Suprapubic skin (tissue), 4 donors: Measurements from ENCODE around the gene RTL9. TPM values are rescaled to one million over a fixed set of nuclear protein-coding genes. Genes with fewer than 3 reads are reported as not detected.
A peak's percentile ranks its signal among the peaks of the same experiment; 100 is the strongest.

Source experiments
- DNase-seq, 2 donors: peaks; one replicate each; pipeline ENCODE4 v3.0.0-alpha.2; 2019; ENCODE audit warnings: low spot score in 2 of 2
- H3K27ac ChIP-seq: fragments of 200-600 bp; sonication (generic); one replicate; pipeline ENCODE4 v1.5.1; 2019
- H3K27me3 ChIP-seq: fragments of 200-600 bp; sonication (generic); one replicate; pipeline ENCODE4 v1.5.1; 2019
- H3K36me3 ChIP-seq: fragments of 200-600 bp; sonication (generic); one replicate; pipeline ENCODE4 v1.5.1; 2019
- H3K4me1 ChIP-seq: fragments of 200-600 bp; sonication (generic); one replicate; pipeline ENCODE4 v1.5.1; 2019
- H3K4me3 ChIP-seq: fragments of 200-600 bp; sonication (generic); one replicate; pipeline ENCODE4 v1.5.1; 2019; ENCODE audit warnings: mild to moderate bottlenecking
- H3K9me3 ChIP-seq: fragments of 200-600 bp; sonication (generic); one replicate; pipeline ENCODE4 v1.5.1; 2019
- CTCF ChIP-seq, 2 donors: fragments of 200-600 bp in 1 of 2; fragments of 450-650 bp in 1 of 2; sonication (generic) in 1 of 2; IDR thresholded peaks; one replicate each; pipeline ENCODE4 v1.5.1; 2016 to 2019; ENCODE audit warnings: antibody characterized with exemption in 2 of 2, mild to moderate bottlenecking in 1 of 2, moderate library complexity in 1 of 2
- EP300 ChIP-seq: sonication (generic); formaldehyde crosslinking; IDR thresholded peaks from one replicate; pipeline ENCODE4 v1.6.1; 2017; ENCODE audit warnings: antibody characterized with exemption
- POLR2A ChIP-seq, 2 donors: fragments of 450-650 bp; IDR thresholded peaks; one replicate each; pipeline ENCODE4 v1.6.1; 2017; ENCODE audit warnings: antibody characterized with exemption in 2 of 2, mild to moderate bottlenecking in 2 of 2, moderate library complexity in 2 of 2
- POLR2AphosphoS5 ChIP-seq, 3 donors: sonication (generic); formaldehyde crosslinking; IDR thresholded peaks; one replicate each; pipeline ENCODE4 v1.6.1; 2017; ENCODE audit warnings: antibody characterized with exemption in 3 of 3
- WGBS: methylation state at CpG from one replicate; pipeline ENCODE4 v1.1.5; 2018; 5-methylcytosine and 5-hydroxymethylcytosine counted together
- total RNA-seq, 4 donors: library from RNA; depleted of rRNA; stranded (reverse); fragments of >200 nt; gene quantifications; one replicate each; pipeline ENCODE4 v1.1.0, GENCODE V29; 2016

RTL9 gene
- total RNA-seq, 4 donors from 2014 or later: 0.16 TPM; not detected in 3

GRCh38 chrX:110316351-110317060 is 42.1 kb upstream of the RTL9 start:
- TF ChIP-seq POLR2A (IDR thresholded peaks at IDR 0.05) (no peak), EP300 (no peak), CTCF (IDR thresholded peaks at IDR 0.05) (no peak), POLR2AphosphoS5 (IDR thresholded peaks at IDR 0.05) (no peak)
- 44% methylated on average over 12 of the region's 12 CpGs for WGBS
- Histone ChIP-seq H3K4me1 (peaks cover 8% of the 10 kb centered on the region), H3K36me3 (no peaks in the 10 kb centered on the region), H3K4me3 (peak overlapping the region; percentile 76), H3K27ac (no peak overlapping the region), H3K27me3 (no peaks in the 10 kb centered on the region), H3K9me3 (no peaks in the 10 kb centered on the region)
- DNase-seq: no peak

GRCh38 chrX:110317061-110317819 is 41.4 kb upstream of the RTL9 start:
- TF ChIP-seq POLR2A (IDR thresholded peaks at IDR 0.05) (no peak), POLR2AphosphoS5 (IDR thresholded peaks at IDR 0.05) (no peak), CTCF (IDR thresholded peaks at IDR 0.05) (no peak)
- Histone ChIP-seq H3K9me3 (no peaks in the 10 kb centered on the region), H3K27ac (peak overlapping the region; percentile 92), H3K4me3 (peak overlapping the region; percentile 76), H3K27me3 (no peaks in the 10 kb centered on the region), H3K36me3 (no peaks in the 10 kb centered on the region), H3K4me1 (peaks cover 8% of the 10 kb centered on the region)
- peak; percentile 62 to 72 for DNase-seq
- 42% methylated on average over 29 of the region's 40 CpGs for WGBS

- peaks cover 8% of the 10 kb centered on the region for H3K4me1 ChIP-seq
- peak; percentile 83 to 84 for DNase-seq
- H3K27ac ChIP-seq: peak within 1 kb of the TSS; percentile 92
- H3K27me3 ChIP-seq: no peaks in the 10 kb centered on the region
- no peak for TF ChIP-seq POLR2AphosphoS5 (IDR thresholded peaks at IDR 0.05)
- no peak for TF ChIP-seq CTCF (IDR thresholded peaks at IDR 0.05)
- no peak for TF ChIP-seq POLR2A (IDR thresholded peaks at IDR 0.05)
- no peaks in the 10 kb centered on the region for H3K36me3 ChIP-seq
- H3K4me3 ChIP-seq: peak within 1 kb of the TSS; percentile 76
- H3K9me3 ChIP-seq: no peaks in the 10 kb centered on the region
- WGBS: 35% methylated on average over 17 of the region's 78 CpGs
Measured at GRCh38 chrX:110317820-110318663, 40.6 kb upstream of the RTL9 start, which contains the start of gene AMMECR1. TSS of gene AMMECR1 (minus strand) at chrX:110318085. CDS start at chrX:110318071, 14 bp downstream.

GRCh38 chrX:110318664-110318968 is 40.0 kb upstream of the RTL9 start:
- no peaks in the 10 kb centered on the region for H3K36me3 ChIP-seq
- H3K4me1 ChIP-seq: peaks cover 8% of the 10 kb centered on the region
- H3K27me3 ChIP-seq: no peaks in the 10 kb centered on the region
- peak overlapping the region; percentile 86 for H3K27ac ChIP-seq
- TF ChIP-seq POLR2A (IDR thresholded peaks at IDR 0.05) (no peak), POLR2AphosphoS5 (IDR thresholded peaks at IDR 0.05) (no peak)
- H3K9me3 ChIP-seq: no peaks in the 10 kb centered on the region
- no peak for DNase-seq
- WGBS: 29% methylated on average over 4 of the region's 4 CpGs
- H3K4me3 ChIP-seq: peak overlapping the region; percentile 76

GRCh38 chrX:110320381-110320987 is 38.2 kb upstream of the RTL9 start:
- no peaks in the 10 kb centered on the region for H3K27me3 ChIP-seq
- no peaks in the 10 kb centered on the region for H3K9me3 ChIP-seq
- 51% methylated on average over 3 of the region's 3 CpGs for WGBS
- no peak overlapping the region for H3K27ac ChIP-seq
- no peak for TF ChIP-seq CTCF (IDR thresholded peaks at IDR 0.05)
- no peak for TF ChIP-seq POLR2AphosphoS5 (IDR thresholded peaks at IDR 0.05)
- no peak for TF ChIP-seq POLR2A (IDR thresholded peaks at IDR 0.05)
- TF ChIP-seq EP300: no peak
- no peaks in the 10 kb centered on the region for H3K36me3 ChIP-seq
- peaks cover 8% of the 10 kb centered on the region for H3K4me1 ChIP-seq
- DNase-seq: no peak
- no peak overlapping the region for H3K4me3 ChIP-seq
